GM15510 (cell line): ENCODE data around the gene HAUS7.

Experiments used
- POLR2A ChIP-seq: IDR thresholded peaks from 3 replicates; pipeline ENCODE4 v1.6.1; 2011; ENCODE audit warnings: borderline replicate concordance; ENCODE audit not compliant: insufficient read length; ENCODE audit errors: extremely low read depth

HAUS7 gene

DNA sequence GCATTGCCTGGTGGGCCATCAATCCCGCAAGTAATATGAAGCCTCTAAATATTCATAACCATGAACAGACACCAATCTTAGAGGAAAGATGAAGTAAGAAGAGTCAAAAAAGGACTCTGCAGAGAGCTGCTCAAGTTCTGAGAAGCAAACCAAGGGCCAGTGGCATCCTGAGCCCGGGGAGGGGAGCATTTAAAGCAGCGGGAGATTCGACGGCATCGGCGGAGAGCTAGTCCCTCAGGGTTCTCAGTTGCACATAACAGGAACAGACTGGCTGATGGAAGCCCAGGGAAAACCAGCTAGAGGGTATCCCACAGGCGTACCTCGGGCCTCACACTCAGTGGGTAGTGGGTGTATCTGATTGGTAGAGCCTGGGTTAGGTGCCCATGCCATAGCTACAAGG lies 64.4 kb downstream of the HAUS7 start:
- TF ChIP-seq POLR2A: no peak

DNA sequence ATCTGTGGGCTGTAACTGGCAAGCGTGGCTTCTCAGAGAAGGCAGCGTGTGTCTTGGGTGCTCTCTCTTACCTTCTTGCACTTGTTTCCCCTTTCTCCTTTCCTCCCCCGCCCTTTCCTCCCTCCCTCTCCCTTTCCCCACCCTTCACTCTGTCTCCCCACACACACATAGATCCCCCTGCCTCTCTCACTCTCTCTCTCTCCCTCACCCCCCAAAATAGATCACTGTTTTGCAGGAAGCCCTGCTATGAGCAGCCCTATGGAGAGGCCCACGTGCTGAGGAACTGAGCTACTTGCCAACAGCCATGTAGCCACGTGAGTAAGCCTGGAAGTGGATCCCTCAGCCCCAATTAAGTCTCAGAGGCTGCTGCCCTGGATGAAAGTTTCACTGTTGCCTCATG lies 65.0 kb downstream of the HAUS7 start:
- no peak for TF ChIP-seq POLR2A

DNA sequence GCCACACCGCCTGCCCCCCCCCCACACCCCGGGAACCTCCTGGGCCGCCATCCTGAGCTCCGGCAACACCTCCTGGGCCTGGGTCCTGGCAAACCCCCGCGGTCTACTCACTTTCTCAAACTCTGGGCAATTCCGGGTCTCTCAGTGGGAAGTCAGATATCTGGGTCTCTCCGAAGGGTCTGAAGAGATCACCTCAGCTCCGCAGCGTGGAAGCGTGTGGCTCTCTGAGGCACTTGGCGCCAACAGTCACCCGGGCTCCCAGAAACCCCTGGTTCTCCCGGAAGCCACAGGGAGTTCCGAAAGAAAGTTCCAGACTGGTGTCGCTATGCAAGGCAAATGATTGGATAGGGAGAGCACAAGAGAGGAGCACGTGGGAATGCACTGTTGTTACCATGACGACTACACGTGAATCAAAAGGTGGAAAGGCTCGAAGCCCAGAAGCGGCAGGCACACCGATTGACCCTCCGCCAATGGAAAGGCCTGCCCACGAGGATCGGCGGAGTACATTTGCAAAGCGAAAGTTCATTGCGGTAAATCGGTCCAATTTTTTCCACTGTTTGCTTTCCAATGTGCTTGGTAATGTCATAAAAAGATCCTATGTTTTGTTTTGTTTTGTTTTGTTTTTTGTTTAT lies 69.1 kb downstream of the HAUS7 start, which contains the start of gene PNMA6E:
TSS of gene PNMA6E (minus strand) at position 218 of the 632 bp plus-strand sequence. CDS start 2,501 bp downstream, outside the sequence.
- TF ChIP-seq POLR2A: no peak

DNA sequence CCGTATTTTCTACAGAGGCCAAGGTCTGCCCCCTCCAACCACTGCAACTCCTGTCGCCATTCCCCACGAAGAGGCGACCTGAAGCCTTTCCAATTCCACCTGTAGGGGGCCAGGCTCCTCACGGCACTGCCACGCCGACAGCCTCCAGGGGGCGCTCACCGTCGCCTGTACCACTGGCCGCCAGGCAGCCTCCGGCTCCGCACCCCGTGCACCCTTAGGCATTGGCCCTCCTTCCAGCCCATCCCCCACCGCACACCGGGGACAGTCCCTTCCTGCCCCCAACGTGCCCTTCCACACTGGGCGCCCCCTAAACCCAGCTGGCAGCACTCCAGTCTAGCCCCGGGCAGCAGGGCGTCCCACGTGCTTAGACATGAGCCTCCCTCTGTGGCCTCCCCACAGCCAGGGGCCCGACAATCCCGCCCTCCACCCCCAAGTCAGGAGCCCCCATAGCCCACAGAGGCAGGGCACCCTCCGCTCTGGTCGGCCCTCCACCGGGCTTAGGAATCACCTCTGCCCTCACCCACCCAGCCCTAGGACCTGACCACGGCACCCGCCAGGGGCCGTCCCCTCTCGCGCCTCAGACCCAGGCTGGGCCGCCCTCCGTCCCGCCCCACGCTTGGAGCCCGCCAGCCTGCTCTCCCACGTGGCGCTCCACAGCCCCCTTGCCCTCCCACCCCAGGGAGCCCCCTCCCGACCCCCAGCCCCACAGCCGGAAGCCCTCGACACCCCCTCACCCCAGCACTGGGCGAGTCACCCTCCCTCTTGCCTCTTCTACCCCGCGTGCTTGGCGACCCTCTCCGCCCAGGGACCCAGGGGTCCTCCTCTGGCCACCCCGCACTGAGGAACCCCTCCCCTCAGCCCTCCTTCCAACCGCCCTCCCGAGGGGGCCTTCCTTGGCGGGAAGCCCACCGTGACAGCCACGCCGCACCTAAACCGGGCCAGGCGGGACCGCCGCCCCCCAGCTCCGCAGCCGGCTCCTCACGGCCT lies 69.9 kb downstream of the HAUS7 start:
- TF ChIP-seq POLR2A: no peak

DNA sequence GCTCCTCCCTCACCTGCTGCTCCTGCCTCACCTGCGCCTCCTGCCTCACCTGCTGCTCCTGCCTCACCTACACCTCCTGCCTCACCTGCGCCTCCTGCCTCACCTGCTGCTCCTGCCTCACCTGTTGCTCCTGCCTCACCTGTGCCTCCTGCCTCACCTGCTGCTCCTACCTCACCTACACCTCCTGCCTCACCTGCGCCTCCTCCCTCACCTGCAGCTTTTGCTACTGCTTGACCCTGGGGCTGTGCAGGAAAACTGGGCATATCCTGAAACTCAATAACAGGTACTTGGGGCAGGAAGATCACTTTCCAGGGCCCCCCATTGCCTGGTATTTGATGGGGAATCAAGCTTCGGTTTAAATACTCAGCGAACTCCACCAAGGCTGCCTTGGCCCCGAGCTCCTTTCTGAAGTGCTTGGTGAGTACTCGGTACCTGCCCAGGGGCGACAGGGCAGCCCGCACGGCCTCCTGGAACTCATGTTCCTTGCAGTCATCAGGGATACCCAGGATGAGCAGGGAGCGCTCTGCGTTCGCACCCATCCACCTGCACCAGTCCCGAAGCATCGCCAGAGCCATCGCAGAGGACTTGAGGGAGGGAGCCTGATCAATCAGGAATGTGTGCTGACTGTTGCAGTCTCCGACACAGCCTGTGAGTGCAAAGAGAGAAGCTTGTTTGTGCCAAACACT lies 72.0 kb downstream of the HAUS7 start:
- TF ChIP-seq POLR2A: no peak
